Measurements from ENCODE around the gene SMIM29.
"Not testable (repeated sequence)": the region's sequence is repeated elsewhere in the genome, so short reads cannot be mapped to it uniquely, and the experiment has no call there.

SMIM29 gene

GRCh38 chr6:34248727-34249468 is at the start of gene SMIM29:
Gene SMIM29, minus strand, starts transcription at chr6:34249006. Its CDS starts 1,215 bp downstream, at chr6:34247791.
- DNase-seq (ENCODE audit: low spot score) = peak; percentile 97

GRCh38 chr6:34295721-34296120 is 46.9 kb upstream of the SMIM29 start:
- no peak for DNase-seq (ENCODE audit: low spot score)

GRCh38 chr6:34292954-34293353 is 44.1 kb upstream of the SMIM29 start:
- DNase-seq (ENCODE audit: low spot score) = no peak

GRCh38 chr6:34289137-34289536 is 40.3 kb upstream of the SMIM29 start:
- no peak for DNase-seq (ENCODE audit: low spot score)

GRCh38 chr6:34288581-34288980 is 39.8 kb upstream of the SMIM29 start:
- no peak for DNase-seq (ENCODE audit: low spot score)

- no peak for DNase-seq (ENCODE audit: low spot score)
Measured at GRCh38 chr6:34285448-34286164, 36.8 kb upstream of the SMIM29 start.

- DNase-seq (ENCODE audit: low spot score) = no peak
Measured at GRCh38 chr6:34284563-34285447, 36.0 kb upstream of the SMIM29 start.

GRCh38 chr6:34281702-34282334 is 33.0 kb upstream of the SMIM29 start:
- DNase-seq (ENCODE audit: low spot score) = no peak

GRCh38 chr6:34280216-34280615 is 31.4 kb upstream of the SMIM29 start:
- DNase-seq (ENCODE audit: low spot score) = no peak

- DNase-seq (ENCODE audit: low spot score) = no peak
Measured at GRCh38 chr6:34278833-34279232, 30.0 kb upstream of the SMIM29 start.

- no peak for DNase-seq (ENCODE audit: low spot score)
Measured at GRCh38 chr6:34277763-34278112, 28.9 kb upstream of the SMIM29 start.

- no peak for DNase-seq (ENCODE audit: low spot score)
Measured at GRCh38 chr6:34276881-34277762, 28.3 kb upstream of the SMIM29 start.

- no peak for DNase-seq (ENCODE audit: low spot score)
Measured at GRCh38 chr6:34276191-34276590, 27.4 kb upstream of the SMIM29 start.

GRCh38 chr6:34275128-34275804 is 26.5 kb upstream of the SMIM29 start:
- peak; percentile 45 for DNase-seq (ENCODE audit: low spot score)

- DNase-seq (ENCODE audit: low spot score) = no peak
Measured at GRCh38 chr6:34274129-34274528, 25.3 kb upstream of the SMIM29 start.

- DNase-seq (ENCODE audit: low spot score) = no peak
Measured at GRCh38 chr6:34273242-34273805, 24.5 kb upstream of the SMIM29 start.

GRCh38 chr6:34272013-34272926 is 23.5 kb upstream of the SMIM29 start:
- peak; percentile 40 for DNase-seq (ENCODE audit: low spot score)

- not testable (repeated sequence) for DNase-seq (ENCODE audit: low spot score)
Measured at GRCh38 chr6:34269658-34270341, 21.0 kb upstream of the SMIM29 start.

Data from D341Med (cell line).